ENCODE results near the gene NUDT5. TPM values are rescaled to one million over a fixed set of nuclear protein-coding genes. Genes with fewer than 3 reads are reported as not detected.

Gene NUDT5
- total RNA-seq, 2 experiments from 2014 or later, result 55.7 to 105 TPM

DNA sequence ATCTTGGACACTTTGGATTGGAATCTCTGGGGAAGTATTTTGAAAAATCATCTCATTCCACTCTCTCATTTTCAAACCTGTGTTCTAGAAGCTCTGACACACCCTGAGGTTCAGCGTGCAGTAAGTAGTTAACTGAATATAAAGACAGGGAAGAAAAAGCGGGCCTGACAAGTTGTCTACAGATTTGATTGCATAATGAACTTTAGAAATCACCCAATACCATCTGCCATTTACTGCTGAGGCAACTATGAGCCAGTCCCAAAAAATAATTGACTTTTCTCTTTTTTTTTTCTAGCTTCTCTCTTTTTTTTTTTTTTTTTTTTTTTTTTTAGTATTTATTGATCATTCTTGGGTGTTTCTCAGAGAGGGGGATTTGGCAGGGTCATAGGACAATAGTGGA lies 29.8 kb upstream of the NUDT5 start:
- TF ChIP-seq EZH2phosphoT487 (IDR thresholded peaks at IDR 0.05; ENCODE audit: borderline replicate concordance, low read depth, low read length) (no peak), CTCF (conservative IDR thresholded peaks at IDR 0.05; ENCODE audit: low read length) (no peak)
- Histone ChIP-seq H2AFZ (ENCODE audit: low read length) (no peak overlapping the region), H3K4me1 (ENCODE audit: insufficient read depth, low read length, poor library complexity, severe bottlenecking) (no peaks in the 10 kb centered on the region), H4K20me1 (ENCODE audit: insufficient read depth, low read length) (no peaks in the 10 kb centered on the region), H3K4me2 (ENCODE audit: low read length) (no peak overlapping the region), H3K79me2 (ENCODE audit: insufficient read depth, low read depth, low read length) (peaks cover 22% of the 10 kb centered on the region), H3K27ac (ENCODE audit: low read depth, low read length, poor library complexity, severe bottlenecking) (no peak overlapping the region), H3K4me3 (ENCODE audit: low read depth, low read length, poor library complexity, severe bottlenecking) (no peak overlapping the region), H3K9me3 (ENCODE audit: low read length) (peaks cover 8% of the 10 kb centered on the region; the same call in 1 of the 2 replicates), H3K36me3 (ENCODE audit: insufficient read depth, low read length) (peaks cover 90% of the 10 kb centered on the region), H3K9me2 (ENCODE audit: insufficient read depth, low read length) (no peaks in the 10 kb centered on the region)
- DNase-seq (ENCODE audit: low spot score), result no peak
- BruUV-seq (replicated peaks), result no TSS peak
- ChIA-PET POLR2A (interaction anchor here (0.6 kb wide), 1 partner anchor 9 kb away, joined by 3 read pairs; no protein-coding TSS in a partner anchor), CTCF (ENCODE audit: unreplicated experiment) (no interaction called here)
- intact Hi-C loops (cut with micrococcal nuclease; ENCODE audit: unreplicated experiment), result no loop called here

DNA sequence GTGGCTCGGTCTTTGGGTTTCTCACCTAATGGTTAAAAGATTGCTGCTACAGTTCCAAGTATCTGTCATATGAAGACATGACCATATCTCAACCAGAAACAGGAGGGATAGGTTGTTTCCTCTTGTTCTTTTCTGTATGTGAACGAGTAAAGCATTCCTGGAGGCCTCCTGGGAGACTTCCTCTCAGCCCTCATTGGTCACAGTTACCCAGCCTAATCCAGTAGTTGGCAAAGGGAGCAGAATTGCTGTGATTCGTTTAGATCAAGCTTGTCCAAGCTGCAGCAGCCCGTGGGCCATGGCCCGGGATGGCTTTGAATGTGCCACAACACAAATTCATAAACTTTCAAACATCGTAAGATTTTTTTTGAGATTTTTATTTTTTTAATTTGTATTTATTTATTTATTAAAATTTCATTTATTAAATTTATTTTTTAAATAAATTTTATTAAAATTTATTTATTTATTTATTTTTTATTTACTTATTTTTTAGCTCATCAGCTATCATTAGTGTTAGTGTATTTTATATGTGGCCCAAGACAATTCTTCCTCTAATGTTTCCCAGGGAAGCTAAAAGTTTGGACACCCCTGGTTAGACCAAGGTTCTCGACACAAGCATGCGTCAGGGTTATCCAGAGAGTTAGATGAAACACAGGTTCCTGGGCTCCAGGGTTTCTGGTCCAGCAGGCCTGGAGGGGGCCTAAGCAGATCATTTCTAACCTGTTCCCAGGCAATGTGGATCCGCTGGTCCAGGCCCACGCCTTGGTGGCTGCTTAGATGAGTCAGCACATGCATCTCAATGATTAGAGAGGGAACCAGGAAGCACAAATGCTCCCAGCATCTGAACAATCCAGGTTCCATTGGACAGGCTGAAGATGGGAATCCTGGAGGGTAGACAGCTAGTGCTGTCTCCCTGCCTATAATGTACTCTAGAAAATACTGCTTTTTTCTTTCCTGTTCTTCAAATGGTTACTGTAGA lies 25.9 kb upstream of the NUDT5 start:
- H4K20me1 ChIP-seq (ENCODE audit: insufficient read depth, low read length), result no peaks in the 10 kb centered on the region
- H3K4me1 ChIP-seq (ENCODE audit: insufficient read depth, low read length, poor library complexity, severe bottlenecking), result no peaks in the 10 kb centered on the region
- no peak overlapping the region for H2AFZ ChIP-seq (ENCODE audit: low read length)
- ChIA-PET CTCF (ENCODE audit: unreplicated experiment) (no interaction called here), POLR2A (interaction anchor here (1.3 kb wide), 1 partner anchor 23 kb away, joined by 3 read pairs; no protein-coding TSS in a partner anchor)
- BruUV-seq (replicated peaks), result no TSS peak
- H3K9me3 ChIP-seq (ENCODE audit: low read length), result peaks cover 8% of the 10 kb centered on the region; the same call in 1 of the 2 replicates
- DNase-seq (ENCODE audit: low spot score), result no peak
- TF ChIP-seq EZH2phosphoT487 (IDR thresholded peaks at IDR 0.05; ENCODE audit: borderline replicate concordance, low read depth, low read length) (no peak), CTCF (conservative IDR thresholded peaks at IDR 0.05; ENCODE audit: low read length) (no peak)
- H3K4me3 ChIP-seq (ENCODE audit: low read depth, low read length, poor library complexity, severe bottlenecking), result no peak overlapping the region
- no peak overlapping the region for H3K4me2 ChIP-seq (ENCODE audit: low read length)
- H3K27ac ChIP-seq (ENCODE audit: low read depth, low read length, poor library complexity, severe bottlenecking), result no peak overlapping the region
- intact Hi-C loops (cut with micrococcal nuclease; ENCODE audit: unreplicated experiment), result no loop called here
- H3K79me2 ChIP-seq (ENCODE audit: insufficient read depth, low read depth, low read length), result peaks cover 24% of the 10 kb centered on the region
- H3K36me3 ChIP-seq (ENCODE audit: insufficient read depth, low read length), result peaks cover 90% of the 10 kb centered on the region
- H3K9me2 ChIP-seq (ENCODE audit: insufficient read depth, low read length), result no peaks in the 10 kb centered on the region

- no peak for DNase-seq (ENCODE audit: low spot score)
- TF ChIP-seq CTCF (conservative IDR thresholded peaks at IDR 0.05; ENCODE audit: low read length) (no peak), EZH2phosphoT487 (IDR thresholded peaks at IDR 0.05; ENCODE audit: borderline replicate concordance, low read depth, low read length) (no peak)
- BruUV-seq (replicated peaks), result no TSS peak
- intact Hi-C loops (cut with micrococcal nuclease; ENCODE audit: unreplicated experiment), result no loop called here
- H4K20me1 ChIP-seq (ENCODE audit: insufficient read depth, low read length), result peaks cover 14% of the 10 kb centered on the region; the same call in 1 of the 2 replicates
- peaks cover 43% of the 10 kb centered on the region for H3K79me2 ChIP-seq (ENCODE audit: insufficient read depth, low read depth, low read length)
- H3K4me3 ChIP-seq (ENCODE audit: low read depth, low read length, poor library complexity, severe bottlenecking), result no peak overlapping the region
- peaks cover 13% of the 10 kb centered on the region for H3K4me1 ChIP-seq (ENCODE audit: insufficient read depth, low read length, poor library complexity, severe bottlenecking)
- no peaks in the 10 kb centered on the region for H3K9me2 ChIP-seq (ENCODE audit: insufficient read depth, low read length)
- no peak overlapping the region for H2AFZ ChIP-seq (ENCODE audit: low read length)
- H3K36me3 ChIP-seq (ENCODE audit: insufficient read depth, low read length), result peaks cover 95% of the 10 kb centered on the region
- ChIA-PET CTCF (ENCODE audit: unreplicated experiment) (no interaction called here), POLR2A (interaction anchor here (0.6 kb wide), 1 partner anchor 626 kb away, joined by 4 read pairs; no protein-coding TSS in a partner anchor)
- H3K27ac ChIP-seq (ENCODE audit: low read depth, low read length, poor library complexity, severe bottlenecking), result no peak overlapping the region
- H3K4me2 ChIP-seq (ENCODE audit: low read length), result no peak overlapping the region
- 0 out of 2 replicates have a peak, but pooled peaks cover under 1% of the 10 kb centered on the region for H3K9me3 ChIP-seq (ENCODE audit: low read length)
These were observed 23.3 kb upstream of the NUDT5 start for GRCh38 chr10:12218991-12219390.

Data from OCI-LY7 (cell line).